GM21447 (cell line): Measurements from ENCODE around the gene COQ8A.
"Not testable (repeated sequence)": the region's sequence is repeated elsewhere in the genome, so short reads cannot be mapped to it uniquely, and the experiment has no call there.

Source experiments
- ATAC-seq: cut with Tn5 transposase; IDR thresholded peaks from one replicate; pipeline ENCODE4 v1.9.1; 2021; ENCODE audit not compliant: unreplicated experiment

Gene COQ8A

GRCh38 chr1:226920446-226920894 lies 19.6 kb upstream of the COQ8A start:
- ATAC-seq: no peak

GRCh38 chr1:226921504-226921903 lies 18.6 kb upstream of the COQ8A start:
- ATAC-seq: no peak

- ATAC-seq: not testable (repeated sequence)
Measured at GRCh38 chr1:226929260-226930111, 10.6 kb upstream of the COQ8A start.

- no peak for ATAC-seq
Measured at GRCh38 chr1:226934483-226935237, 5.4 kb upstream of the COQ8A start.

- no peak for ATAC-seq
Measured at GRCh38 chr1:226937940-226938725, 2.0 kb upstream of the COQ8A start.

GRCh38 chr1:226938903-226939437 lies 1.1 kb upstream of the COQ8A start:
- no peak for ATAC-seq

GRCh38 chr1:226939438-226940028 lies 561 bp upstream of the COQ8A start:
- ATAC-seq: peak; percentile 35

GRCh38 chr1:226940806-226941067 lies 643 bp downstream of the COQ8A start:
- no peak for ATAC-seq

- no peak for ATAC-seq
Measured at GRCh38 chr1:226942392-226942791, 2.3 kb downstream of the COQ8A start.

GRCh38 chr1:226943156-226943555 lies 3.1 kb downstream of the COQ8A start:
- ATAC-seq: no peak

- no peak for ATAC-seq
Measured at GRCh38 chr1:226943927-226944326, 3.8 kb downstream of the COQ8A start.

GRCh38 chr1:226945106-226945857 lies 5.2 kb downstream of the COQ8A start:
- no peak for ATAC-seq

- no peak for ATAC-seq
Measured at GRCh38 chr1:226945858-226946245, 5.8 kb downstream of the COQ8A start.

- ATAC-seq: no peak
Measured at GRCh38 chr1:226946285-226946684, 6.2 kb downstream of the COQ8A start.

GRCh38 chr1:226946841-226947240 lies 6.7 kb downstream of the COQ8A start:
- no peak for ATAC-seq

- no peak for ATAC-seq
Measured at GRCh38 chr1:226948051-226948450, 8.0 kb downstream of the COQ8A start.

GRCh38 chr1:226948480-226948879 lies 8.4 kb downstream of the COQ8A start:
- ATAC-seq: no peak

GRCh38 chr1:226948996-226949395 lies 8.9 kb downstream of the COQ8A start:
- ATAC-seq: no peak

GRCh38 chr1:226949401-226949800 lies 9.3 kb downstream of the COQ8A start:
- no peak for ATAC-seq

GRCh38 chr1:226950316-226950715 lies 10.2 kb downstream of the COQ8A start:
- no peak for ATAC-seq
